ENCODE results near the gene ENPP1. TPM values are rescaled to one million over a fixed set of nuclear protein-coding genes. Genes with fewer than 3 reads are reported as not detected.

ENPP1 gene
- total and polyA plus RNA-seq, 3 donors from 2014 or later, result 8.3 to 16.0 (median 12.0) TPM

- no peaks in the 10 kb centered on the region for H3K9me3 ChIP-seq
Measured at GRCh38 chr6:131931063-131931750, 123.4 kb downstream of the ENPP1 start.

GRCh38 chr6:131936156-131936555, 128.3 kb downstream of the ENPP1 start:
- H3K4me1 ChIP-seq, result no peaks in the 10 kb centered on the region
- no peak for DNase-seq
- TF ChIP-seq POLR2A (IDR thresholded peaks at IDR 0.05) (no peak), CTCF (IDR thresholded peaks at IDR 0.05) (no peak)
- intact Hi-C loops (cut with DNase I; ENCODE audit: low total_unique reads), result no loop called here
- H3K36me3 ChIP-seq (ENCODE audit: low read depth, missing control alignments), result no peaks in the 10 kb centered on the region
- H3K27me3 ChIP-seq, result no peaks in the 10 kb centered on the region
- H3K9me3 ChIP-seq, result no peaks in the 10 kb centered on the region
- no peak overlapping the region for H3K4me3 ChIP-seq
- WGBS, 2 donors, result 87 to 91% methylated on average over 4 of the region's 4 CpGs
- no peak overlapping the region for H3K27ac ChIP-seq

More at GRCh38 chr6:131931063-131931750, 123.4 kb downstream of the ENPP1 start:
- intact Hi-C loops (cut with DNase I; ENCODE audit: low total_unique reads), result no loop called here
- DNase-seq, result no peak
- no peak overlapping the region for H3K4me3 ChIP-seq
- no peaks in the 10 kb centered on the region for H3K36me3 ChIP-seq (ENCODE audit: low read depth, missing control alignments)
- H3K27me3 ChIP-seq, result no peaks in the 10 kb centered on the region
- no peaks in the 10 kb centered on the region for H3K4me1 ChIP-seq
- no peak overlapping the region for H3K27ac ChIP-seq
- WGBS, 2 donors, result 71 to 82% methylated on average over 2 of the region's 2 CpGs
- TF ChIP-seq POLR2A (IDR thresholded peaks at IDR 0.05), result no peak
- TF ChIP-seq CTCF (IDR thresholded peaks at IDR 0.05), result no peak

GRCh38 chr6:131937226-131937625, 129.4 kb downstream of the ENPP1 start:
- Histone ChIP-seq H3K4me3 (no peak overlapping the region), H3K27ac (no peak overlapping the region), H3K9me3 (no peaks in the 10 kb centered on the region), H3K36me3 (ENCODE audit: low read depth, missing control alignments) (no peaks in the 10 kb centered on the region), H3K27me3 (no peaks in the 10 kb centered on the region), H3K4me1 (no peaks in the 10 kb centered on the region)
- no peak for DNase-seq
- TF ChIP-seq POLR2A (IDR thresholded peaks at IDR 0.05), result no peak
- no peak for TF ChIP-seq CTCF (IDR thresholded peaks at IDR 0.05)
- WGBS, 2 donors, result 57 to 68% methylated on average over 2 of the region's 2 CpGs
- intact Hi-C loops (cut with DNase I; ENCODE audit: low total_unique reads), result no loop called here

- DNase-seq, result no peak
- intact Hi-C loops (cut with DNase I; ENCODE audit: low total_unique reads), result no loop called here
- H3K27ac ChIP-seq, result no peak overlapping the region
Measured at GRCh38 chr6:131937703-131938631, 130.1 kb downstream of the ENPP1 start.

More at GRCh38 chr6:131937703-131938631, 130.1 kb downstream of the ENPP1 start:
- WGBS, 2 donors, result 79 to 84% methylated on average over 8 of the region's 8 CpGs
- H3K27me3 ChIP-seq, result no peaks in the 10 kb centered on the region
- H3K9me3 ChIP-seq, result no peaks in the 10 kb centered on the region
- TF ChIP-seq CTCF (IDR thresholded peaks at IDR 0.05) (no peak), POLR2A (IDR thresholded peaks at IDR 0.05) (no peak)
- H3K36me3 ChIP-seq (ENCODE audit: low read depth, missing control alignments), result no peaks in the 10 kb centered on the region
- no peaks in the 10 kb centered on the region for H3K4me1 ChIP-seq
- H3K4me3 ChIP-seq, result no peak overlapping the region

Small RNA genes lying within 50 kb of the gene (microRNA-seq; reads per million reads assigned to microRNA genes)
- gene MIR548H5 (ENCODE audit: borderline number of aligned reads in 2 of 2, borderline replicate concordance in 1 of 2), result 0 to 0.69 reads per million in 2 donors

Small RNA genes lying within 50 kb of the gene (small RNA-seq; reads per million reads assigned to genes)
- gene MIR548H5 (0 reads per million in 2 donors), gene SELENOKP2 (0 reads per million in 2 donors)

Other genes with a start within 250 kb of the ENPP1 start
- not detected for gene ARG1, start 234.8 kb upstream of the ENPP1 start, total RNA-seq
- 0.34 TPM for gene ARG1, start 234.8 kb upstream of the ENPP1 start, polyA plus RNA-seq (ENCODE audit: insufficient read depth, low read depth, low replicate concordance)
- 10 to 100 TPM; 39.8 to 42.1 TPM for gene MED23, start 179.8 kb upstream of the ENPP1 start, total RNA-seq
- 24.4 TPM for gene MED23, start 179.8 kb upstream of the ENPP1 start, polyA plus RNA-seq (ENCODE audit: insufficient read depth, low read depth, low replicate concordance)
- gene ENPP3, start 170.7 kb upstream of the ENPP1 start, total RNA-seq, result 1 to 10 TPM; 1.6 to 2.8 TPM
- gene ENPP3, start 170.7 kb upstream of the ENPP1 start, polyA plus RNA-seq (ENCODE audit: insufficient read depth, low read depth, low replicate concordance), result 3.3 TPM
- gene OR2A4, start 106.6 kb upstream of the ENPP1 start, total RNA-seq, result 1 to 10 TPM in 1 of 2 donors, not detected in 1; 1.0 TPM
- 0.36 TPM for gene OR2A4, start 106.6 kb upstream of the ENPP1 start, polyA plus RNA-seq (ENCODE audit: insufficient read depth, low read depth, low replicate concordance)
- gene CTAGE9, start 97.0 kb upstream of the ENPP1 start, total RNA-seq, result 10 to 100 TPM in 1 of 2 donors, 1 to 10 TPM in 1; 3.7 to 10.3 TPM
- 6.6 TPM for gene CTAGE9, start 97.0 kb upstream of the ENPP1 start, polyA plus RNA-seq (ENCODE audit: insufficient read depth, low read depth, low replicate concordance)
- gene CCN2, start 143.4 kb downstream of the ENPP1 start, total RNA-seq, result 10 to 100 TPM; 39.1 to 50.2 TPM
- gene CCN2, start 143.4 kb downstream of the ENPP1 start, polyA plus RNA-seq (ENCODE audit: insufficient read depth, low read depth, low replicate concordance), result 50.4 TPM